Pancreas (tissue), 10 donors: ENCODE results near the gene CLIC5. TPM values are rescaled to one million over a fixed set of nuclear protein-coding genes. Genes with fewer than 3 reads are reported as not detected.

Experiments
- ATAC-seq, 4 donors: fragments of 200-7000 bp; cut with Tn5 transposase; one replicate each; pipeline versions ENCODE4 v1.8.0 to v1.9.1; 2020; ENCODE audit warnings: mild to moderate bottlenecking in 4 of 4, moderate library complexity in 4 of 4
- DNase-seq, 6 donors: peaks; one replicate each; pipeline ENCODE4 v3.0.0-alpha.2; 2020
- FAIRE-seq: peaks from 2 replicates; lab custom pipeline; 2012; peaks lifted over from hg19 to GRCh38; lab: Jason Lieb, UNC
- H3K27ac ChIP-seq, 4 donors: fragments of 200-600 bp; sonication (generic); 1 replicate in 3 of 4; 2 replicates in 1 of 4; pipeline versions ENCODE4 v1.5.0 to v1.8.0; 2020
- H3K27me3 ChIP-seq, 4 donors: fragments of 200-600 bp; one replicate each; pipeline ENCODE4 v1.8.0; 2021
- H3K36me3 ChIP-seq, 3 donors: fragments of 200-600 bp; sonication (generic) in 1 of 3; one replicate each; pipeline versions ENCODE4 v1.5.0 to v1.8.0; 2020 to 2021
- H3K4me1 ChIP-seq, 3 donors: fragments of 200-600 bp; one replicate each; pipeline ENCODE4 v1.8.0; 2021
- H3K4me3 ChIP-seq, 4 donors: fragments of 200-600 bp; sonication (generic) in 2 of 4; one replicate each; pipeline versions ENCODE4 v1.5.0 to v1.8.0; 2020 to 2021
- H3K9me3 ChIP-seq, 4 donors: fragments of 200-600 bp; one replicate each; pipeline ENCODE4 v1.8.0; 2021
- WGBS, 2 donors: extraction: QIAGEN DNeasy Blood & Tissue Kit; methylation state at CpG; one replicate each; pipeline ENCODE4 v1.1.7; 2013; 5-methylcytosine and 5-hydroxymethylcytosine counted together
- intact Hi-C, 3 donors: fragments of 100-400 bp; cut with DNase I; formaldehyde crosslinking; loops; one replicate each; pipeline versions ENCODE4 v1.11.1 to v1.14.2; 2022
- polyA plus RNA-seq, 2 donors: library from polyadenylated mRNA; stranded (reverse); fragments of 200-250 nt; gene quantifications; one replicate each; pipeline ENCODE4 v1.2.3, GENCODE V29; 2013
- total RNA-seq, 6 donors: library from RNA; stranded (reverse); fragmentation: NEBNext Ultra II Directional in 4 of 6; extraction: Animal tissue kit (Norgen Biotek cat#: 25700) in 4 of 6; gene quantifications; one replicate each; pipeline versions ENCODE4 v1.2.1 to v1.2.4, GENCODE V29; 2021 to 2023
- TF ChIP-seq, protein P1 (sequence below), 4 donors: fragments of 200-600 bp; sonication (generic) in 3 of 4; IDR thresholded peaks; one replicate each; pipeline versions ENCODE4 v1.5.0 to v1.8.0; 2021; ENCODE audit warnings: antibody characterized with exemption in 4 of 4
- donor health status: healthy with polysubstance abuse.
- donor health status: DM: no; HTN: no; CAD: no; lungs with moderate emphysema.
- donor health status: DM: no; HTN: no; CAD: no.
- donor health status: control.
- donor health status: control.
- donor health status: Bipolar disorder and iron deficiency.
- donor health status: DM: yes; HTN: yes; CAD: no.
- donor health status: DM: no; HTN: no; CAD: no.
- donor health status: DM: no; HTN: no; CAD: no.
- donor health status: DM: yes; HTN: yes; CAD: no.

CLIC5 gene
- total and polyA plus RNA-seq, 8 donors: 0.53 to 2.1 (median 1.3) TPM

DNA sequence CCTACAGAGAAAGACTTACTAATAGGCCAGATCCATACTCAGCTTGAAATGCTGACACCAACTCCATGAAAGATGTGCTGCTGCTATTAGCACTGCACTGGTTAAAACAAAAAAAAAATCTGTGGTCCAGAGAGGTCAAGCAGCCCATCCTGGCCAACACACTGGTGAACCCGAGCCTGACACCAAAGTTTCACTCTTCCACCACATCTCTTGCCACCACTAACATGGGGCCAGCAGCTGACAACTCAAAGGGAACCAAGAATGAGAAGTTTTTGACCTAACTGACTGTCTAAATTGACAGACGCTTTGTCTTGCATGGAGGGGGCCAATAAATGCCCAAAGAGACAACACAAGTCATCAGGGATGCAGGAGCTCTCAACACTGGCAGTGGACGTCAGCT, 5.4 kb downstream of the CLIC5 start:
- intact Hi-C loops: no loop called here
- 74 to 77% methylated on average over 3 of the region's 3 CpGs for WGBS, 2 donors
- H3K27me3 ChIP-seq: no peaks in the 10 kb centered on the region
- H3K36me3 ChIP-seq: no peaks in the 10 kb centered on the region
- H3K4me3 ChIP-seq: no peak overlapping the region
- no peaks in the 10 kb centered on the region for H3K4me1 ChIP-seq
- TF ChIP-seq, protein P1, sequence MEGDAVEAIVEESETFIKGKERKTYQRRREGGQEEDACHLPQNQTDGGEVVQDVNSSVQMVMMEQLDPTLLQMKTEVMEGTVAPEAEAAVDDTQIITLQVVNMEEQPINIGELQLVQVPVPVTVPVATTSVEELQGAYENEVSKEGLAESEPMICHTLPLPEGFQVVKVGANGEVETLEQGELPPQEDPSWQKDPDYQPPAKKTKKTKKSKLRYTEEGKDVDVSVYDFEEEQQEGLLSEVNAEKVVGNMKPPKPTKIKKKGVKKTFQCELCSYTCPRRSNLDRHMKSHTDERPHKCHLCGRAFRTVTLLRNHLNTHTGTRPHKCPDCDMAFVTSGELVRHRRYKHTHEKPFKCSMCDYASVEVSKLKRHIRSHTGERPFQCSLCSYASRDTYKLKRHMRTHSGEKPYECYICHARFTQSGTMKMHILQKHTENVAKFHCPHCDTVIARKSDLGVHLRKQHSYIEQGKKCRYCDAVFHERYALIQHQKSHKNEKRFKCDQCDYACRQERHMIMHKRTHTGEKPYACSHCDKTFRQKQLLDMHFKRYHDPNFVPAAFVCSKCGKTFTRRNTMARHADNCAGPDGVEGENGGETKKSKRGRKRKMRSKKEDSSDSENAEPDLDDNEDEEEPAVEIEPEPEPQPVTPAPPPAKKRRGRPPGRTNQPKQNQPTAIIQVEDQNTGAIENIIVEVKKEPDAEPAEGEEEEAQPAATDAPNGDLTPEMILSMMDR (IDR thresholded peaks at IDR 0.05): no peak
- no peak for ATAC-seq
- no peak for FAIRE-seq
- no peak for DNase-seq
- H3K9me3 ChIP-seq: no peaks in the 10 kb centered on the region
- no peak overlapping the region for H3K27ac ChIP-seq

DNA sequence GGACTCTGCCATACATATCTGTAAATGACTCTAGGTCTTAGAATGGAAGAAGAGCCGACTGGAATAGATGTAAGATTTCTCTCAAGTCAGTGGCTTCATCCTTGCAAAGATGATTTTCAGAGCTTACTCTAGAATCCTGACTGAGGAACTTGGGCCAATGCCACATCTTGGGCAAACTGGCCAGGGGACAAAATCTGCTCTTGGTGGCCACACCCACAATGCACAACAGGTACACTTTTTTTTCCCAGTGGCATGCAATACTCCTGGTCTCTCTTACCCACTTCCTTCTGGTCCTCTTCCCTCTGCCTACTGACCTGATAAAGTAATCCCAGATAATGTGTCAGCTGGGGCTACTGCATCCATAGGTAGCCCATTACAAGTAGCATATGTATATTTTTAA, 13.4 kb downstream of the CLIC5 start:
- WGBS, 2 donors: 78 to 96% methylated on average over 1 of the region's 1 CpG
- Histone ChIP-seq H3K4me3 (no peak overlapping the region), H3K4me1 (no peaks in the 10 kb centered on the region), H3K9me3 (no peaks in the 10 kb centered on the region), H3K36me3 (no peaks in the 10 kb centered on the region), H3K27ac (no peak overlapping the region), H3K27me3 (no peaks in the 10 kb centered on the region)
- FAIRE-seq (no peak), ATAC-seq (no peak), DNase-seq (no peak)
- TF ChIP-seq, protein P1 (IDR thresholded peaks at IDR 0.05): no peak
- intact Hi-C loops: no loop called here

DNA sequence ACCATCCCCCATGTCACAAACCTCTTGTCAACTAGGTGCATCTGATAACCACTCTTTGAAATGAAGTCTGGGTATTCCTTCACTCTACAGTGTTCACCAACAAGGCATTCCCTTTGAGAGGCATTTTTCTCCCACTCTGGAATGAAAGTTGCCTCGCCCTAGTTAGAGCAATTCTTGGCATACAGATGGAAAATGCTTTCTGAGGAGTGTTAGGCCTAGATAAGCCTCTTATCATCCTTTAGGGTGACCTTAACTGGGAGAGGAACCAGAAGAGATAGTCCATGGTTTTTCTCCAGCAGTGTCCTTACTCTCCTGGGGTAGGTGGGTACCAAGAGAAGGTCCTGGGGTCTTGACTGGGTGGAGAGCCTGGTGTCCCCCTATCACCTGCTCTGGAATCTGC, 14.8 kb downstream of the CLIC5 start:
- TF ChIP-seq, protein P1 (IDR thresholded peaks at IDR 0.05): no peak
- no peak overlapping the region for H3K27ac ChIP-seq
- intact Hi-C loops: no loop called here
- no peak for ATAC-seq
- WGBS, 2 donors: 84 to 88% methylated on average over 1 of the region's 1 CpG
- no peak for DNase-seq
- H3K4me1 ChIP-seq: no peaks in the 10 kb centered on the region
- H3K4me3 ChIP-seq: no peak overlapping the region
- no peaks in the 10 kb centered on the region for H3K36me3 ChIP-seq
- H3K9me3 ChIP-seq: no peaks in the 10 kb centered on the region
- FAIRE-seq: no peak
- no peaks in the 10 kb centered on the region for H3K27me3 ChIP-seq

DNA sequence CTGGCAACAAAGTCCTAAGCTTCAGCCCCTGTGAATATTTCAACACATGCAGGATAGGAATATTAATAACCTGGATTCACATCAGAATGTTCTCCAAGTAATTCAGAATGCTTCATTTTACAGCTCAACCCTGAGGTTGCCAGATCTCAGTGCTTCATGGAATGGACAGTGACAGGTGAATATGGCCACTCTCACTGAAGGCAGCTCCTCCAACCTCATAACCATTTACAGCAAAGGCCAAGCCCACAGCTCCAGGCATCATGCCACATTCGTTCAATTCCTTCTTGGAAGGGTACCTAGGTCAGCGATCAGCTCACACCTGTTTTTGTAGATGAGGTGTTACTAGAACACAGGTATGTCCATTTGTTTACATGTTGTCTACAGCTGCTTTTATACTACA, 17.1 kb downstream of the CLIC5 start:
- no peaks in the 10 kb centered on the region for H3K9me3 ChIP-seq

DNA sequence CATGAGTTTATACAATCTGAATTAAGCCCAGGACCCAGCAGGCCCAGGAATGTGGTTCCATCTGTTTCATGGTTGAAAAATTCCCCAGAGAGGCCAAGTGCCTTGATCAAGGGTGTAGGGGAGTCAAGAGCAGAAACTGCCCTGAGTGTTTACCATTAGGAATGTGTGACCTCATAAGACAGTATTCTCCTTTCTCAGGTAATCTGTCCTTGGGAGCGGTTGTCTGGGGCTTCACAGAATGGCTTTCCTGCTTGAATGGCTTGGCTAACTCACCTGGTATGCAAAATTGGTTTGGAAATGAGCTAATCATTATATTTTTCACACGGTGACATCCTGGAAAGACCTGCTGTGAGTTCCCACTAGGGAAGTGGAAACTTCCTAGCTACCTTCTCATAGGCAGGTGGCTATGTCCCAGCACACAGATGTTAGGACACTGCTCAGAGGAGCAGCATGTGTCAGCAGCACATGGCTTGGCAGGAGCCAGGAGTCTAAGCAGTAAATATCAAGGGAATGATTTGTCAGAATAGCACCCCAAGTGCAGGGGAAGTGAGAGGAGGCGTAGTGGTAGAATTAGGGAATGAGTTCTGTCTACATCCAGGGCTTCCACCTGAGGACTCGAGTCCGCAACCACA, 17.7 kb downstream of the CLIC5 start:
- Histone ChIP-seq H3K4me1 (no peaks in the 10 kb centered on the region), H3K27ac (peak overlapping the region in 1 of 4 donors; percentile 37), H3K27me3 (no peaks in the 10 kb centered on the region), H3K9me3 (no peaks in the 10 kb centered on the region), H3K4me3 (no peak overlapping the region), H3K36me3 (no peaks in the 10 kb centered on the region)
- peak in 3 of 4 donors; percentile 27 to 54 (median 40) for ATAC-seq
- no peak for FAIRE-seq
- WGBS, 2 donors: 65 to 72% methylated on average over 5 of the region's 5 CpGs
- TF ChIP-seq, protein P1 (IDR thresholded peaks at IDR 0.05): no peak
- intact Hi-C loops: no loop called here
- DNase-seq: no peak

More for the DNA sequence above, 17.1 kb downstream of the CLIC5 start:
- no peak for ATAC-seq
- Histone ChIP-seq H3K4me3 (no peak overlapping the region), H3K36me3 (no peaks in the 10 kb centered on the region), H3K4me1 (no peaks in the 10 kb centered on the region), H3K27me3 (no peaks in the 10 kb centered on the region), H3K27ac (no peak overlapping the region)
- TF ChIP-seq, protein P1 (IDR thresholded peaks at IDR 0.05): no peak
- FAIRE-seq: no peak
- 58 to 59% methylated on average over 2 of the region's 2 CpGs for WGBS, 2 donors
- DNase-seq: no peak
- intact Hi-C loops: no loop called here
